CD4-positive, alpha-beta T cell treated with Interleukin-17A for 4 hours (primary cell): ENCODE results near the gene GPR162.
"Not testable (repeated sequence)": the region's sequence is repeated elsewhere in the genome, so short reads cannot be mapped to it uniquely, and the experiment has no call there.

Experiments used
- DNase-seq: peaks from one replicate; pipeline ENCODE4 v3.0.0-alpha.2; 2020; ENCODE audit warnings: mixed read lengths

The GPR162 gene

GRCh38 chr12:6863033-6863432 lies 41.4 kb downstream of the GPR162 start:
- DNase-seq: no peak

- no peak for DNase-seq
These were observed 42.1 kb downstream of the GPR162 start for GRCh38 chr12:6863586-6864321.

- DNase-seq: not testable (repeated sequence)
These were observed 43.7 kb downstream of the GPR162 start for GRCh38 chr12:6865307-6865706.

GRCh38 chr12:6866163-6866919 lies 44.7 kb downstream of the GPR162 start:
- DNase-seq: no peak

DNA sequence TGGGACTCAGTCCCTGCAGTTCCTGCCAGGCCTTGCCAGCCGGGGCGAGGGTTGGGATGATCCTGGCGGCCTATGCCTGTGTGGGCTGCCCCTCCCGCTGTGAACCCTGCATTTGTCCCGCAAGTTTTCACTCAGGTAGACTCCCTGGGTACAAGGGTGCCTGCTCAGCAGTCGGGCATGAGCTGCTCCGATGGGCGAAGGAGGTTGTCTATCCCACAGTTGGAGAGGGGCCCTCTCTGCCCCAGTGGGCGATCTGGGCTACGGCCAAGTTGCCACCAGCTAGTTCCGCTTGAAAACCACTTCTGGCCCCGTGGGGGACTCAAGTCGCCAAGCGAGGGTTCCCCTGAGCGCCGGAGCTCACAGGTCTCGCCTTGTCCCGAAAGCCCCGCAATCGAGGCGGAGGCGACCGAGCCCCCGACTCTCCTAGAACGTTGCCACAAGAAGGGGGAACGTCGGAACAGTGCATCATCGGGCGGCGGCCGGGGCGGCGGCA lies 45.3 kb downstream of the GPR162 start:
- no peak for DNase-seq

GRCh38 chr12:6867413-6868210 lies 46.0 kb downstream of the GPR162 start, which contains the start of gene TPI1:
Gene TPI1, plus strand, starts transcription at chr12:6867531. Its CDS starts 36 bp downstream, at chr12:6867567.
- DNase-seq: peak; percentile 89

GRCh38 chr12:6868211-6869048 lies 46.8 kb downstream of the GPR162 start:
- peak; percentile 11 for DNase-seq

- DNase-seq: peak; percentile 90
These were observed 47.7 kb downstream of the GPR162 start for GRCh38 chr12:6869049-6870021.

DNA sequence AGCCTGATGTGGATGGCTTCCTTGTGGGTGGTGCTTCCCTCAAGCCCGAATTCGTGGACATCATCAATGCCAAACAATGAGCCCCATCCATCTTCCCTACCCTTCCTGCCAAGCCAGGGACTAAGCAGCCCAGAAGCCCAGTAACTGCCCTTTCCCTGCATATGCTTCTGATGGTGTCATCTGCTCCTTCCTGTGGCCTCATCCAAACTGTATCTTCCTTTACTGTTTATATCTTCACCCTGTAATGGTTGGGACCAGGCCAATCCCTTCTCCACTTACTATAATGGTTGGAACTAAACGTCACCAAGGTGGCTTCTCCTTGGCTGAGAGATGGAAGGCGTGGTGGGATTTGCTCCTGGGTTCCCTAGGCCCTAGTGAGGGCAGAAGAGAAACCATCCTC lies 48.7 kb downstream of the GPR162 start:
- DNase-seq: not testable (repeated sequence)

DNA sequence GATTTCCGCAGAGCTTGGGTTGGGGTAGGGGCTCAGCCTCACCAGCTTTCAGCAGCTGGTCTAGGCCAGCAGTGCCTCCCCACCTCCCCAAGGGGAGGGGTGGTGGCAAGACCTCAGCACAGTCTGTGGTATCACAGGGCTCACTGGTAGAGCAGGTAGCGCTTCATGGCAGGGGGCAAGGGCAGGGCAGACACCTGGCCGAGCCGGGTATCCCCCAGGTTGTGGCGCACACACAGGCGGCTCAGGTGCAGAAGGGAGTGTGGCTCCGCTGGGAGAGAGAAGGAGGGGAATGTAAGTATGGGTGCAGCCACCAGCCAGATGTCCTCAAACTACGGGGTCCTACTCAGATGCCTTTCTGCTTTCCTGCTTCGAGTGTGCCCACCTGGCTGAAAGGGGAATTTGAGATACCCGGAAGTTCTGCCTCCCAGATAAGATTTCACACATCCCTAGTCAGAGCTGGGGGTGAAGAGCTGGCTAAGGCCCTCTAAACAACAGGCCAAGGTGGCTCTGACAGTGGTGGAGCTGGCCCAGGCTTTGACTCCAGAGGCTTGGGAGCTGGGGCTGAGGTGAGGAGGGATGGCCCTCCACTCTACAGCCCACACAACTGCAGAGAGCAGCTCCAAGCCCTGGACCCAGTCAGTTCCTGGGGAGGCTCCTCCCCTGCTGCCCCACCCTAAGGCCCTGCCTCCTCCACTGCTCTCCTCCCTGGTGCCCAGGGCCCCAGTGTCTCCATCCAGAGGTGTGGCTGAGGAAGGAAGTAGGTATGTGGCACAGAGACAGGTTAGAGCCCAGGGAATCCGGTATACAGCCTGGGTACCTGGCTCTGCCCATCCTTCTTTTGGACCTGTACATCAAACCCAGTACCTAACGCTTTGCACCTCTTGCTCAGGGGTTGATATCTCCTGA lies 49.7 kb downstream of the GPR162 start:
- peak; percentile 49 for DNase-seq

- peak; percentile 90 for DNase-seq
These were observed 50.7 kb downstream of the GPR162 start for GRCh38 chr12:6872073-6873048.

GRCh38 chr12:6873094-6874014 lies 51.7 kb downstream of the GPR162 start, which contains the start of gene SPSB2:
Gene SPSB2, minus strand, starts transcription at chr12:6873303. Its CDS starts 402 bp downstream, at chr12:6872901.
- peak; percentile 100 for DNase-seq

DNA sequence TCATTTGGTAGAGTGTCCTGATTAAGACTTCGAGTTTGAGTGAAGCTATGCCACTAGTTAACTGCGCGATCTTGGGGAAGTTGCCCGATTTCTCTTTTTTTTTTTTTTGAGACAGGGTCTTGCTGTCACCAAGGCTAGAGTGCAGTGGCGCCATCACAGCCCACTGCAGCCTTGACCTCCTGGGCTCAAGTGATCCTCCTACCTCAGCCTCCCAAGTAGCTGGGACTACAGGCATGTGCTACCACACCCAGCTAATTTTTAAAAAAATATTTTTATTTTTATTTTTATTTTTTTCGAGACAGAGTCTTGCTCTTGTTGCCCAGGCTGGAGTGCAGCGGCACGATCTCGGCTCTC lies 52.4 kb downstream of the GPR162 start:
- DNase-seq: not testable (repeated sequence)
